ENCODE measurements around the gene ZNF573.
A peak's percentile ranks its signal among the peaks of the same experiment; 100 is the strongest.
"Not testable (repeated sequence)": the region's sequence is repeated elsewhere in the genome, so short reads cannot be mapped to it uniquely, and the experiment has no call there.

Gene ZNF573

DNA sequence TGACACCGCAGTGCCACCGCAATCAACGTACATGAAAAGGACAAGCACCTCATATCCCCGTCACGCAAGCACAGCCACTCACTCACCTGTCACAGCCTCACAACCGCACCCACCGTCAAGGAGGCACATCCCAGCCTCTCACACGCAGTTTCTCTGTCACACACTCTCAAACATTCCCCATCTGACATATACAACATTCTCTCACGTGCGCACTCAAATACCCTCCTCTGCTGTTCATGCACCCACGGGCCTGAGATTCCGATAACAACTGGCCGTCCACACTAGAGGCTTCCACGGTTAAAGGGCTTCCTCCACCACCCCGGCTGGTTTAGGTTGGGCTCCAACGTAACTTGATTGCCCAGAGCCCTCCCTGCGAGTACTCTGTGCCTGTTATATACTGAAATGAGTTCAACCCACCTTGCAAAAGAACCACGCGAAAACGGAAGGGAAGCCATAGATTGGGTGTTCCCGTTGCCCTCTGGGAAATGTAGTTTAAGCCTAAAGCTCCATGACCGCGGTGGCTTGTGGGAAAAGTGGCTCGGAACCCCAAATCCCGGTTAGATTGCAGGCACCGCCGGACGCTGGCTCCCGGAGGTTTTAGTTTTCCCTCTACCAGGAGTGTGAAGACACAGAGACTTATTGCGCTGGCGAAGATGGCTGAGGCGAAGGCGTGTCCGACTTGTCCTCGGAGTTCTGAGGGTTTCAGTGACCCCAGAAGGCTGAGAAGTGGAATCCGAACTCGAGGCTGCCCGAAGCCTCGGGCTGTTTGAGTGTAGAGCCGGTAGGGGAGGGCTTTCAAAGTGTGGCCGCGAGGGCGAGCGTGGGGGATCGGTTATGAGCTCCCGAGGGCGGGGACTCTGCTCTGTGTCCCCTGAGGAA, at the start of gene ZNF573:
Gene ZNF573 (minus strand): TSS at position 460 of the 879 bp plus-strand sequence. CDS start 5,857 bp downstream, outside the sequence.
- DNase-seq: peak; percentile 90

- peak; percentile 89 for DNase-seq
Measured at GRCh38 chr19:37817180-37817981, 38.0 kb upstream of the ZNF573 start.

- DNase-seq: not testable (repeated sequence)
Measured at GRCh38 chr19:37815611-37816010, 36.2 kb upstream of the ZNF573 start.

- DNase-seq: no peak
Measured at GRCh38 chr19:37813340-37813739, 34.0 kb upstream of the ZNF573 start.

DNA sequence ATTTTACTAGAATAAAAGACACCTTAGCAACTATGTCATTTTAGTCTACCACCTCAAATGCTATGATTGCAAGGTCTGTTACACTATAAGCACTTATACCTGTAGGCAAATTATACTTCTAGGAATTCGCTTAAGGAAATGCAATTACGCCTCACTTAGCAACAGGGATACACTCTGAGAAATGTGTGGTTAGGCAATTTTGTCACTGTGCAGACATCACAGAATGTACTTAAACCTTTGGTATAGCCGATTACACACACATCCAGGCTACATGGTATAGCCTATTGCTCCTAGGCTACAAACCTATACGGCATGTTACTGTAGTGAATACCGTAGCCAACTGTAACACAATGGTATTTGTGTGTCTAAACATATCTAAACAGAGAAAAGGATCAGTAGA, 30.0 kb upstream of the ZNF573 start:
- no peak for DNase-seq

- no peak for DNase-seq
Measured at GRCh38 chr19:37803249-37803840, 24.0 kb upstream of the ZNF573 start.

- DNase-seq: no peak
Measured at GRCh38 chr19:37790244-37790925, 11.0 kb upstream of the ZNF573 start.

GRCh38 chr19:37778613-37779126, 716 bp downstream of the ZNF573 start:
- DNase-seq: no peak

- no peak for DNase-seq
Measured at GRCh38 chr19:37770985-37771384, 8.4 kb downstream of the ZNF573 start.

GRCh38 chr19:37763488-37763887, 15.9 kb downstream of the ZNF573 start:
- DNase-seq: no peak

DNA sequence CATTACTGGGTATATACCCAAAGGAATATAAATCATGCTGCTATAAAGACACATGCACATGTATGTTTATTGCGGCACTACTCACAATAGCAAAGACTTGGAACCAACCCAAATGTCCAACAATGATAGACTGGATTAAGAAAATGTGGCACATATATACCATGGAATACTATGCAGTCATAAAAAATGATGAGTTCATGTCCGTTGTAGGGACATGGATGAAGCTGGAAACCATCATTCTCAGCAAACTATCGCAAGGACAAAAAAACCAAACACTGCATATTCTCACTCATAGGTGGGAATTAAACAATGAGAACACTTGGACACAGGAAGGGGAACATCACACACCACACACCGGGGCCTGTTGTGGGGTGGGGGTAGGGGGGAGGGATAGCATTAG, 21.7 kb downstream of the ZNF573 start:
- DNase-seq: not testable (repeated sequence)

- no peak for DNase-seq
Measured at GRCh38 chr19:37738371-37738770, 41.0 kb downstream of the ZNF573 start.

GRCh38 chr19:37725181-37725580, 54.2 kb downstream of the ZNF573 start:
- DNase-seq: no peak

GRCh38 chr19:37719927-37720265, 59.5 kb downstream of the ZNF573 start:
- no peak for DNase-seq

DNA sequence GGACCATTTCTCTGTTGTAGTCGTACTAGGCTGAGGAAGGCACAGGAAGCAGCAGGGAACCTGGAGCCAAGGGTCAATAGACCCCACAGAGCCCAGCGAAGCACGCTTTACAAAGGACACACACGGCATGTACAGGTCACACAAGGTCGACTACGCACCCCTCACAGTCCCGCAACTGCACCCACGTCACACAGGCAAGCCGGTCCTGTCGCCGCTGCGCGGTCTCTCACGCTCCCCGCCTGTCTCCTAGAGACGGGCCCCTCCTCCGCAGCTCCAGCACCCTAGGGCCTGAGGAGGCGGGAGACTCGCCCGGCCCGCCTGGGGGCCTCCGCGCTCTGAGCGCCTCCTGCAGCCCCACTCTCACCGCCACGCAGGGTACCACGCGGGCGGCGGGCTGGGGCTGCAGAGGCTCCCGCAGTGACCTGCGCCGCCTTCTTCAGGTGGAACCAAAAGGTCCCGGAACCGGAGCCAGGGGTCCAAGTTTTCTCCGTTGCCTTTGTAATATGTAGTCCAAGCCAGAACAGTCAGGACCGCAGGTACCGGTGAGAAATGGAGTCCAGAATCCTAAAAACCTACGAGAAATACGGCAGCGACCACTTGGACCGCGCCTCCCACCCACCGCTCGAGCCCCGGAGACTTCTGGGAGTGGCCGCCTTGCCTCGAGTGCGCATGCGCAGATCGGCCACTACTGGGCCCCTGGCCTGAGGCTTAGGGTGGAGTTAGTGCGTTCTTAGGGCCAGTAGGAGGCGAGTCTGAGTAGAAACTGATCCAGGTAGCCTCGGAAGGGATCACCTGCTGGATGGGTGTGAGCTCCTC, 60.1 kb downstream of the ZNF573 start, which contains the start of gene ZNF607:
Gene ZNF607 (minus strand): TSS at position 651 of the 816 bp plus-strand sequence. CDS start 8,143 bp downstream, outside the sequence.
- peak; percentile 92 for DNase-seq

DNA sequence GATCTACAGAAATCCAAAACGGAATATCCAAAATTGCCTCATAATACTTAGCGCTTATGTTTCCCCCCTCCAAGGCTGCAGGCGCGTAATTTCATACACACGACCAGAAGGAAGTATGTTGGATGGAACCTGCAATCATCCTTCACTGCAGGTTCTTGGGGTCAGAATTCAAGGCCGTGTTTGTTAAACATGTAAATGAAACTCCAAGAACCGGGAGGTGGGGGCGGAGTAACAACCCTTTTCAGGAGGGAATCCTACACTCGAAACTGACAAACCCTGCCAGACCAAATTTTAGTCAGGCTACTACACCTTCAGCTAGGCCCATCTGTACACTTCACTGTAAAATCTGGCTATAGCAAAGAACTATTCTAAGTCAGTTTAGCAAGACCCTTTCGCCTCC, 61.1 kb downstream of the ZNF573 start:
- no peak for DNase-seq

GRCh38 chr19:37716140-37716539, 63.2 kb downstream of the ZNF573 start:
- no peak for DNase-seq

DNA sequence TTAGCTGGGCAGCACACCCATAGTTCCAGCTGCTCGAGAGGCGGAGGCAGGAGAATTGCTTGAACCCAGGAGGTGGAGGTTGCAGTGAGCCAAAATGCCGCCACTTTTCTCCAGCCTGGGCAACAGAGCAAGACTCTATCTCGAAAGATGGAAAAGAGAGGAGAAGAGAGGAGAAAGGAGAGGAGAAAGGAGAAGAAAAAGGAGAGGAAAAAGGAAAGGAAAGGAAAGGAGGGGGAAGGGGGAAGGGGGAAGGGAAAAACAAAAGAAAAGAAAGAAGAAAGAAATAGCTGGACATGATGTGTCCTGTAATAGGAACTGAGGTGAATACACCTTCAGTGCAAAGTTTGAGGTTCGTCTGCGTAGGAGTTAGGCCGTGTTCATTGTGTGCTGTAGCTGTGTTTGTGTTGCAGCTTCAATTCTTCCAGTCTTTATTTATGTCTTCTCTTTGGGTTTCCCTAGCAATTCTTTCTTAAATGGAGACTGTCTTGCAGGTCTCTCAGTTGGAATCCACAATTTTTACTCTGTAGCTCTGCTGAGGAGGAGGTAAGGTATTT, 73.3 kb downstream of the ZNF573 start:
- DNase-seq: no peak

- no peak for DNase-seq
Measured at GRCh38 chr19:37699057-37699456, 80.3 kb downstream of the ZNF573 start.

GRCh38 chr19:37698216-37698615, 81.2 kb downstream of the ZNF573 start:
- DNase-seq: no peak

All from right forelimb (tissue), 1 donor.